ENCODE results near the gene SDHB. TPM values are rescaled to one million over a fixed set of nuclear protein-coding genes. Genes with fewer than 3 reads are reported as not detected.

The SDHB gene
- total and polyA plus RNA-seq, 2 of the 13 experiments (the other 11 are each of a cell fraction or from before 2014, with no cell fraction given), result 136 to 142 TPM

GRCh38 chr1:17096584-17096983 lies 42.8 kb upstream of the SDHB start:
- DNase-seq (ENCODE audit: low spot score) (no peak), FAIRE-seq (no peak), ATAC-seq (no peak)
- intact Hi-C loops (cut with micrococcal nuclease; ENCODE audit: unreplicated experiment), result no loop called here
- Histone ChIP-seq H3K9me3 (ENCODE audit: low read length) (no peaks in the 10 kb centered on the region), H2AFZ (ENCODE audit: low read length) (no peak overlapping the region), H3K27ac (ENCODE audit: extremely low read length, insufficient read depth, low read length) (no peak overlapping the region), H3K4me3 (replicated peaks in 1 of 3; ENCODE audit: insufficient read depth in 1 of 3, low read depth in 2 of 3, low read length in 3 of 3) (no peak overlapping the region), H3K27me3 (ENCODE audit: control insufficient read depth in 1 of 2, insufficient read depth in 2 of 2, low read length in 2 of 2) (peaks cover 2 to 26% of the 10 kb centered on the region in 2 experiments; a peak in 3 of 5 replicates), H3K36me3 (replicated peaks in 1 of 2; ENCODE audit: control insufficient read depth in 1 of 2, insufficient read depth in 2 of 2, low read length in 2 of 2) (no peaks in the 10 kb centered on the region), H3K9ac (ENCODE audit: insufficient read depth, low read depth, low read length) (no peak overlapping the region), H3K79me2 (ENCODE audit: insufficient read depth, low read length) (no peaks in the 10 kb centered on the region), H3K4me2 (ENCODE audit: low read depth, low read length) (no peak overlapping the region), H4K20me1 (ENCODE audit: insufficient read depth, low read length) (no peaks in the 10 kb centered on the region), H3K4me1 (ENCODE audit: insufficient read depth, low read length) (peaks cover 20% of the 10 kb centered on the region)
- ChIA-PET CTCF (ENCODE audit: low intra/inter-chr PET ratio, low total read pairs) (no interaction called here), POLR2A (no interaction called here)
- BruUV-seq (replicated peaks), result no TSS peak
- TF ChIP-seq DMAP1 (CRISPR knock-in tag; IDR thresholded peaks at IDR 0.05), result no peak
- TF ChIP-seq, protein P1, sequence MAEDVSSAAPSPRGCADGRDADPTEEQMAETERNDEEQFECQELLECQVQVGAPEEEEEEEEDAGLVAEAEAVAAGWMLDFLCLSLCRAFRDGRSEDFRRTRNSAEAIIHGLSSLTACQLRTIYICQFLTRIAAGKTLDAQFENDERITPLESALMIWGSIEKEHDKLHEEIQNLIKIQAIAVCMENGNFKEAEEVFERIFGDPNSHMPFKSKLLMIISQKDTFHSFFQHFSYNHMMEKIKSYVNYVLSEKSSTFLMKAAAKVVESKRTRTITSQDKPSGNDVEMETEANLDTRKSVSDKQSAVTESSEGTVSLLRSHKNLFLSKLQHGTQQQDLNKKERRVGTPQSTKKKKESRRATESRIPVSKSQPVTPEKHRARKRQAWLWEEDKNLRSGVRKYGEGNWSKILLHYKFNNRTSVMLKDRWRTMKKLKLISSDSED (CRISPR knock-in tag; IDR thresholded peaks at IDR 0.05), result no peak
- WGBS (ENCODE audit: low lambda C conversion rate), result 0% methylated on average over 1 of the region's 1 CpG
- in situ Hi-C loops (cut with HindIII; ENCODE audit: extremely low pct_ligation_motif_present, low pct_unique_long_range_greater_than_20kb), result no loop called here

- in situ Hi-C loops (cut with HindIII; ENCODE audit: extremely low pct_ligation_motif_present, low pct_unique_long_range_greater_than_20kb) (no loop called here), intact Hi-C loops (cut with micrococcal nuclease; ENCODE audit: unreplicated experiment) (no loop called here)
- Histone ChIP-seq H4K20me1 (ENCODE audit: insufficient read depth, low read length) (no peaks in the 10 kb centered on the region), H3K4me2 (ENCODE audit: low read depth, low read length) (no peak overlapping the region), H3K27ac (ENCODE audit: extremely low read length, insufficient read depth, low read length) (no peak overlapping the region), H3K27me3 (ENCODE audit: control insufficient read depth in 1 of 2, insufficient read depth in 2 of 2, low read length in 2 of 2) (peaks cover 3 to 27% of the 10 kb centered on the region in 2 experiments; a peak in 3 of 5 replicates), H3K36me3 (replicated peaks in 1 of 2; ENCODE audit: control insufficient read depth in 1 of 2, insufficient read depth in 2 of 2, low read length in 2 of 2) (no peaks in the 10 kb centered on the region), H2AFZ (ENCODE audit: low read length) (no peak overlapping the region), H3K79me2 (ENCODE audit: insufficient read depth, low read length) (no peaks in the 10 kb centered on the region), H3K4me1 (ENCODE audit: insufficient read depth, low read length) (peaks cover 20% of the 10 kb centered on the region), H3K9me3 (ENCODE audit: low read length) (no peaks in the 10 kb centered on the region), H3K9ac (ENCODE audit: insufficient read depth, low read depth, low read length) (no peak overlapping the region), H3K4me3 (replicated peaks in 1 of 3; ENCODE audit: insufficient read depth in 1 of 3, low read depth in 2 of 3, low read length in 3 of 3) (no peak overlapping the region)
- BruUV-seq (replicated peaks), result no TSS peak
- ChIA-PET CTCF (ENCODE audit: low intra/inter-chr PET ratio, low total read pairs) (no interaction called here), POLR2A (no interaction called here)
- no peak for DNase-seq (ENCODE audit: low spot score)
- ATAC-seq, result no peak
- no peak for FAIRE-seq
- TF ChIP-seq SAFB2 (CRISPR knock-in tag; IDR thresholded peaks at IDR 0.05; ENCODE audit: borderline replicate concordance, low read depth) (no peak), MBNL3 (CRISPR knock-in tag; conservative IDR thresholded peaks at IDR 0.05) (no peak), NFIB (CRISPR knock-in tag; IDR thresholded peaks at IDR 0.05; ENCODE audit: borderline replicate concordance) (no peak), DNMT3B (CRISPR knock-in tag; conservative IDR thresholded peaks at IDR 0.05) (no peak), ZNF274 (CRISPR knock-in tag; IDR thresholded peaks at IDR 0.05) (no peak), AGO1 (IDR thresholded peaks at IDR 0.05; ENCODE audit: low read depth, low read length, poor library complexity, severe bottlenecking) (no peak)
- TF ChIP-seq, protein P2, sequence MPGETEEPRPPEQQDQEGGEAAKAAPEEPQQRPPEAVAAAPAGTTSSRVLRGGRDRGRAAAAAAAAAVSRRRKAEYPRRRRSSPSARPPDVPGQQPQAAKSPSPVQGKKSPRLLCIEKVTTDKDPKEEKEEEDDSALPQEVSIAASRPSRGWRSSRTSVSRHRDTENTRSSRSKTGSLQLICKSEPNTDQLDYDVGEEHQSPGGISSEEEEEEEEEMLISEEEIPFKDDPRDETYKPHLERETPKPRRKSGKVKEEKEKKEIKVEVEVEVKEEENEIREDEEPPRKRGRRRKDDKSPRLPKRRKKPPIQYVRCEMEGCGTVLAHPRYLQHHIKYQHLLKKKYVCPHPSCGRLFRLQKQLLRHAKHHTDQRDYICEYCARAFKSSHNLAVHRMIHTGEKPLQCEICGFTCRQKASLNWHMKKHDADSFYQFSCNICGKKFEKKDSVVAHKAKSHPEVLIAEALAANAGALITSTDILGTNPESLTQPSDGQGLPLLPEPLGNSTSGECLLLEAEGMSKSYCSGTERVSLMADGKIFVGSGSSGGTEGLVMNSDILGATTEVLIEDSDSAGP (CRISPR knock-in tag; IDR thresholded peaks at IDR 0.05; ENCODE audit: borderline replicate concordance), result no peak
- 32% methylated on average over 4 of the region's 4 CpGs for WGBS (ENCODE audit: low lambda C conversion rate)
These were observed 41.3 kb upstream of the SDHB start for GRCh38 chr1:17095141-17095540.

All from HepG2 (cell line).